SK-N-SH treated with all-trans-retinoic acid at 6 μM for 48 hours (cell line): ENCODE results near the gene EEF2.

Source experiments
- ATAC-seq: fragments of 200-7000 bp; cut with Tn5 transposase; 3 replicates; pipeline ENCODE4 v1.9.1; 2020; ENCODE audit warnings: mild to moderate bottlenecking, moderate library complexity
- ARNTL ChIP-seq: fragments of 450-650 bp; formaldehyde crosslinking; IDR thresholded peaks from 2 replicates; pipeline ENCODE4 v1.5.0; 2020; ENCODE audit warnings: low read depth, mild to moderate bottlenecking, moderate library complexity, borderline replicate concordance
- BACH2 ChIP-seq: fragments of 250-450 bp; sonication (Bioruptor Pico); IDR thresholded peaks from 2 replicates; pipeline ENCODE4 v1.9.0; 2021; ENCODE audit warnings: mild to moderate bottlenecking, borderline replicate concordance
- CSDC2 ChIP-seq: fragments of 250-450 bp; sonication (Bioruptor Pico); IDR thresholded peaks from 2 replicates; pipeline ENCODE4 v1.5.0; 2020; ENCODE audit warnings: mild to moderate bottlenecking, moderate library complexity
- ESRRG ChIP-seq: fragments of 250-450 bp; sonication (Bioruptor Pico); IDR thresholded peaks from 2 replicates; pipeline ENCODE4 v1.6.1; 2021; ENCODE audit warnings: mild to moderate bottlenecking
- GLIS3 ChIP-seq: fragments of 250-450 bp; sonication (Bioruptor Pico); IDR thresholded peaks from 2 replicates; pipeline ENCODE4 v1.5.0; 2020; ENCODE audit warnings: mild to moderate bottlenecking, moderate library complexity
- ISL1 ChIP-seq: fragments of 250-450 bp; sonication (Bioruptor Pico); IDR thresholded peaks from 2 replicates; pipeline ENCODE4 v2.1.2; 2022; ENCODE audit warnings: mild to moderate bottlenecking, moderate library complexity
- OSR1 ChIP-seq: fragments of 250-450 bp; sonication (Bioruptor Pico); IDR thresholded peaks from 2 replicates; pipeline ENCODE4 v1.8.0; 2022; ENCODE audit warnings: moderate library complexity, mild to moderate bottlenecking, inconsistent platforms
- PPARA ChIP-seq: fragments of 250-450 bp; sonication (Bioruptor Pico); IDR thresholded peaks from 2 replicates; pipeline ENCODE4 v1.5.0; 2020; ENCODE audit warnings: mild to moderate bottlenecking, borderline replicate concordance
- RARB ChIP-seq: fragments of 250-450 bp; sonication (Bioruptor Pico); IDR thresholded peaks from 2 replicates; pipeline ENCODE4 v1.8.0; 2021; ENCODE audit warnings: mild to moderate bottlenecking, moderate library complexity
- SNAI2 ChIP-seq: fragments of 250-450 bp; sonication (Bioruptor Pico); IDR thresholded peaks from 2 replicates; pipeline ENCODE4 v1.5.0; 2020; ENCODE audit warnings: mild to moderate bottlenecking, moderate library complexity
- TCF4 ChIP-seq: fragments of 250-450 bp; sonication (Bioruptor Pico); IDR thresholded peaks from 2 replicates; pipeline ENCODE4 v1.8.0; 2021; ENCODE audit warnings: mild to moderate bottlenecking, moderate library complexity, borderline replicate concordance
- TOX ChIP-seq: fragments of 250-450 bp; sonication (Bioruptor Pico); IDR thresholded peaks from 2 replicates; pipeline ENCODE4 v1.8.0; 2021; ENCODE audit warnings: mild to moderate bottlenecking, moderate library complexity, borderline replicate concordance
- ZC3H10 ChIP-seq: fragments of 250-450 bp; sonication (Bioruptor Pico); IDR thresholded peaks from 2 replicates; pipeline ENCODE4 v1.5.1; 2021; ENCODE audit warnings: mild to moderate bottlenecking, moderate library complexity
- ZFP3 ChIP-seq: fragments of 250-450 bp; sonication (Bioruptor Pico); IDR thresholded peaks from 2 replicates; pipeline ENCODE4 v1.5.0; 2020; ENCODE audit warnings: mild to moderate bottlenecking, moderate library complexity
- ZFP30 ChIP-seq: fragments of 450-650 bp; formaldehyde crosslinking; IDR thresholded peaks from 2 replicates; pipeline ENCODE4 v1.5.0; 2022; ENCODE audit warnings: mild to moderate bottlenecking, moderate library complexity
- ZNF565 ChIP-seq: fragments of 450-650 bp; formaldehyde crosslinking; conservative IDR thresholded peaks from 2 replicates; pipeline ENCODE4 v1.5.0; 2020; ENCODE audit warnings: low read depth, mild to moderate bottlenecking, moderate library complexity
- ZNF8 ChIP-seq: fragments of 450-650 bp; formaldehyde crosslinking; IDR thresholded peaks from 2 replicates; pipeline ENCODE4 v1.5.0; 2020; ENCODE audit warnings: mild to moderate bottlenecking, moderate library complexity
- TF ChIP-seq, protein P1 (sequence below): fragments of 250-450 bp; sonication (Bioruptor Pico); IDR thresholded peaks from 2 replicates; pipeline ENCODE4 v1.8.0; 2020; ENCODE audit warnings: mild to moderate bottlenecking, moderate library complexity, borderline replicate concordance
- TF ChIP-seq, protein P2 (sequence below): fragments of 250-450 bp; sonication (Bioruptor Pico); IDR thresholded peaks from 2 replicates; pipeline ENCODE4 v1.8.0; 2021; ENCODE audit warnings: low read depth, mild to moderate bottlenecking, moderate library complexity, borderline replicate concordance
- TF ChIP-seq, protein P3 (sequence below): fragments of 250-450 bp; sonication (Bioruptor Pico); IDR thresholded peaks from 2 replicates; pipeline ENCODE4 v1.5.1; 2021; ENCODE audit warnings: mild to moderate bottlenecking, moderate library complexity
- TF ChIP-seq, protein P4 (sequence below): fragments of 250-450 bp; sonication (Bioruptor Pico); IDR thresholded peaks from 2 replicates; pipeline ENCODE4 v1.5.0; 2020; ENCODE audit warnings: mild to moderate bottlenecking, moderate library complexity
- TF ChIP-seq, protein P5 (sequence below): fragments of 250-450 bp; sonication (Bioruptor Pico); IDR thresholded peaks from 2 replicates; pipeline ENCODE4 v1.5.1; 2020; ENCODE audit warnings: low read depth, mild to moderate bottlenecking, moderate library complexity

EEF2 gene

DNA sequence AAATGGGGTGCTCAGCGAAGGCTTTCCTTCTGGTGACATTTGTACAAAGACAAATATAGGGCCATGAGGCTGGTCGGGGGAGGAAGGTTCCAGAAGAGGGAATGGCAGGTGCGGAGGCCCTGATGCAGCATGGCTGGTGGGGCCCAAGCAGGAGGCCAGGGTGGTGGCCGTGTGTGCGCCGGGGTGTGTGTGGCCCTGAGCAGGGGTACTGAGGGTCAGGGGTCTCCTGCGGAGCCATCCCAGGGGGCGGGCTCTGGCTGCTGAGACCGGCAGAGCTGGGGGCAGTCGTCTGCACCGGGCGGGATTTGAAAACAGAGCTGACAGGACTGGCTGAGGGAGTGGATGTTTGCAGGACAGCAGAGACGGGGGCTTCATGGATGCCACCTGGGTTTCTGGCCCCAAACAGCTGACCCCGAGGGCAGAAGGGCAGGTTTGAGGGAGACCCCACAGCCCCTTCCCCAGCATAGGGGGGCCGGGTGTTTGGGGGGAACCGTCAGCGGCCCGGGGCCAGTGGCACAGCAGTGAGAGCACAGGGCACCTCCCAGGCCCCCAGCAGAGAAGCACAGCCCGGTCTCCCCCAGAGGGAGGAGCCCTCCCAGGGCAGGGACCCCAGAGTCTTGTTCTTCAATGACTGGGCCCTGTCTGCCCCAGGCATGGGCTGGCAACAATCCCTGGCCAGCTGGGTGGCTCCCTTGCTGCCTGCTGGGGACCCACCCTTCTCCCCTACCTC lies 33.7 kb upstream of the EEF2 start:
- no peak for ATAC-seq
- TF ChIP-seq, protein P1, sequence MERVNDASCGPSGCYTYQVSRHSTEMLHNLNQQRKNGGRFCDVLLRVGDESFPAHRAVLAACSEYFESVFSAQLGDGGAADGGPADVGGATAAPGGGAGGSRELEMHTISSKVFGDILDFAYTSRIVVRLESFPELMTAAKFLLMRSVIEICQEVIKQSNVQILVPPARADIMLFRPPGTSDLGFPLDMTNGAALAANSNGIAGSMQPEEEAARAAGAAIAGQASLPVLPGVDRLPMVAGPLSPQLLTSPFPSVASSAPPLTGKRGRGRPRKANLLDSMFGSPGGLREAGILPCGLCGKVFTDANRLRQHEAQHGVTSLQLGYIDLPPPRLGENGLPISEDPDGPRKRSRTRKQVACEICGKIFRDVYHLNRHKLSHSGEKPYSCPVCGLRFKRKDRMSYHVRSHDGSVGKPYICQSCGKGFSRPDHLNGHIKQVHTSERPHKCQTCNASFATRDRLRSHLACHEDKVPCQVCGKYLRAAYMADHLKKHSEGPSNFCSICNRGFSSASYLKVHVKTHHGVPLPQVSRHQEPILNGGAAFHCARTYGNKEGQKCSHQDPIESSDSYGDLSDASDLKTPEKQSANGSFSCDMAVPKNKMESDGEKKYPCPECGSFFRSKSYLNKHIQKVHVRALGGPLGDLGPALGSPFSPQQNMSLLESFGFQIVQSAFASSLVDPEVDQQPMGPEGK, result no peak
- no peak for TF ChIP-seq ISL1 (CRISPR knock-in tag)
- no peak for TF ChIP-seq ZFP3 (CRISPR knock-in tag)
- TF ChIP-seq, protein P2, sequence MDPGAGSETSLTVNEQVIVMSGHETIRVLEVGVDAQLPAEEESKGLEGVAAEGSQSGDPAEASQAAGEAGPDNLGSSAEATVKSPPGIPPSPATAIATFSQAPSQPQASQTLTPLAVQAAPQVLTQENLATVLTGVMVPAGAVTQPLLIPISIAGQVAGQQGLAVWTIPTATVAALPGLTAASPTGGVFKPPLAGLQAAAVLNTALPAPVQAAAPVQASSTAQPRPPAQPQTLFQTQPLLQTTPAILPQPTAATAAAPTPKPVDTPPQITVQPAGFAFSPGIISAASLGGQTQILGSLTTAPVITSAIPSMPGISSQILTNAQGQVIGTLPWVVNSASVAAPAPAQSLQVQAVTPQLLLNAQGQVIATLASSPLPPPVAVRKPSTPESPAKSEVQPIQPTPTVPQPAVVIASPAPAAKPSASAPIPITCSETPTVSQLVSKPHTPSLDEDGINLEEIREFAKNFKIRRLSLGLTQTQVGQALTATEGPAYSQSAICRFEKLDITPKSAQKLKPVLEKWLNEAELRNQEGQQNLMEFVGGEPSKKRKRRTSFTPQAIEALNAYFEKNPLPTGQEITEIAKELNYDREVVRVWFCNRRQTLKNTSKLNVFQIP (CRISPR knock-in tag), result no peak
- TF ChIP-seq TCF4 (CRISPR knock-in tag), result no peak
- no peak for TF ChIP-seq BACH2 (CRISPR knock-in tag)
- TF ChIP-seq GLIS3 (CRISPR knock-in tag), result no peak
- TF ChIP-seq, all 23 proteins: peak for 0

DNA sequence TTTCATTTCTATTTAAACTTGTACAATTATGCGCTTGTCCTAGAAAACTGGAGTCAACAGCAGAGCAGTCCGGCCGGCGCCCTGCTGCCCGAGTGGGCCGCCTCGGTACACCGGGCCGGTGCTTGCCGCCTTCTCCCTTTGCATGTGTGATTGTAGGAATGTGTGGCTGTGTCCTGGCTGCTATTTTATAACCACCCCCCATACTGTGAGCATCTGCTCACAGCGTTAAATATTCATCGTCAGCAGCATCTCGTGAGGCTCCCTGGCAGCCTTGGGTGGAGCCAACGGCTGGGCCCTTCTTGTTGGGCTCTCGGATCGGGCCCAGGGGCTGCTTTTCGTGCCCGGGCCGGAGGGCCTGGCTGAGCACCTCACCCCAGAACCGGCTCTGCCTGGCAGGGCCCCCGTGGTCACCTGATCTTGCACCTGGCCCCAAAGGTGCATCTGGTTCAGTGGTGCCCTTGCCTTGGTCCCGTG lies 32.9 kb upstream of the EEF2 start:
- no peak for ATAC-seq
- TF ChIP-seq, protein P3, sequence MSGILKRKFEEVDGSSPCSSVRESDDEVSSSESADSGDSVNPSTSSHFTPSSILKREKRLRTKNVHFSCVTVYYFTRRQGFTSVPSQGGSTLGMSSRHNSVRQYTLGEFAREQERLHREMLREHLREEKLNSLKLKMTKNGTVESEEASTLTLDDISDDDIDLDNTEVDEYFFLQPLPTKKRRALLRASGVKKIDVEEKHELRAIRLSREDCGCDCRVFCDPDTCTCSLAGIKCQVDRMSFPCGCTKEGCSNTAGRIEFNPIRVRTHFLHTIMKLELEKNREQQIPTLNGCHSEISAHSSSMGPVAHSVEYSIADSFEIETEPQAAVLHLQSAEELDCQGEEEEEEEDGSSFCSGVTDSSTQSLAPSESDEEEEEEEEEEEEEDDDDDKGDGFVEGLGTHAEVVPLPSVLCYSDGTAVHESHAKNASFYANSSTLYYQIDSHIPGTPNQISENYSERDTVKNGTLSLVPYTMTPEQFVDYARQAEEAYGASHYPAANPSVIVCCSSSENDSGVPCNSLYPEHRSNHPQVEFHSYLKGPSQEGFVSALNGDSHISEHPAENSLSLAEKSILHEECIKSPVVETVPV, result no peak
- TF ChIP-seq ESRRG (CRISPR knock-in tag), result no peak

DNA sequence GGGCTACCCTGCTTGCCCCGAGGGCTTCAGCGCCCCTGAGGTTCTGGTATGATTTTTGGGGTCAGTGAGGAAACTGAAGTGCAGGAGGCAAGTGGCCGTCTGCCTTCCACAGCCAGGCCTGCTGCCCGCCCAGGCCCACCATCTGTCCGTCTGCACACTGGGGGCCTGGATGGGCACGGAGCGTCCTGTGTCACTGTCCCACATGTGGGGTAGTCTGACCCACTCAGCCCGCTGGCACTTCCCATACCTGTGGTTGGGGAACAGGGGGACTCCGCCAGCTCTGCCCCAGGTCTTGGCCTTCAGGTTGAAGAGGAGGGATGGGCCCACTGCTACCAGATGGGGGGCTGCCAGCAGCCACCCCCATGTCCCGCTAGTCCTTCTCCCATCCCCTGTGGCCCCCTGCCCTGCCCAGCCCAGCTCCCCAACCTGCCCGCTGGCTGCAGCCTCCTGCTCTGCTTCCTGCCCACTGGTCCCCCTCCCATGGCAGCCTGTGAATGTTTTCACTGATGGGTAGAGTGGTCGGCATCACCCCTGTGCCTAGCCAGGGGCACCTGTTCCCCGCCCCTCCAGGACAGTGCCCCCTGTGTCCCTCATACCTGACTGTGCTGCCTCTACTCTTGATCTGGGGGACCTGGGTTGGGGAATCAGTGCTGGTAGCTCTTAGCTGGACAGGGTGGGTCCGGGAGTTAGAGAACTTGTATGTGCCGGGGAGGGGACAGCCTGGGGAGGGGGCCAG lies 31.8 kb upstream of the EEF2 start:
- TF ChIP-seq PPARA (no peak), ZC3H10 (no peak), BACH2 (CRISPR knock-in tag) (no peak), ARNTL (CRISPR knock-in tag) (no peak), ZNF565 (CRISPR knock-in tag) (no peak), TCF4 (CRISPR knock-in tag) (no peak), ZFP30 (CRISPR knock-in tag) (no peak), GLIS3 (CRISPR knock-in tag) (no peak), OSR1 (CRISPR knock-in tag) (no peak), RARB (CRISPR knock-in tag) (no peak), TOX (no peak), ESRRG (CRISPR knock-in tag) (no peak), SNAI2 (CRISPR knock-in tag) (no peak), ZNF8 (CRISPR knock-in tag) (no peak), ISL1 (CRISPR knock-in tag) (no peak), CSDC2 (CRISPR knock-in tag) (no peak)
- TF ChIP-seq, protein P4, sequence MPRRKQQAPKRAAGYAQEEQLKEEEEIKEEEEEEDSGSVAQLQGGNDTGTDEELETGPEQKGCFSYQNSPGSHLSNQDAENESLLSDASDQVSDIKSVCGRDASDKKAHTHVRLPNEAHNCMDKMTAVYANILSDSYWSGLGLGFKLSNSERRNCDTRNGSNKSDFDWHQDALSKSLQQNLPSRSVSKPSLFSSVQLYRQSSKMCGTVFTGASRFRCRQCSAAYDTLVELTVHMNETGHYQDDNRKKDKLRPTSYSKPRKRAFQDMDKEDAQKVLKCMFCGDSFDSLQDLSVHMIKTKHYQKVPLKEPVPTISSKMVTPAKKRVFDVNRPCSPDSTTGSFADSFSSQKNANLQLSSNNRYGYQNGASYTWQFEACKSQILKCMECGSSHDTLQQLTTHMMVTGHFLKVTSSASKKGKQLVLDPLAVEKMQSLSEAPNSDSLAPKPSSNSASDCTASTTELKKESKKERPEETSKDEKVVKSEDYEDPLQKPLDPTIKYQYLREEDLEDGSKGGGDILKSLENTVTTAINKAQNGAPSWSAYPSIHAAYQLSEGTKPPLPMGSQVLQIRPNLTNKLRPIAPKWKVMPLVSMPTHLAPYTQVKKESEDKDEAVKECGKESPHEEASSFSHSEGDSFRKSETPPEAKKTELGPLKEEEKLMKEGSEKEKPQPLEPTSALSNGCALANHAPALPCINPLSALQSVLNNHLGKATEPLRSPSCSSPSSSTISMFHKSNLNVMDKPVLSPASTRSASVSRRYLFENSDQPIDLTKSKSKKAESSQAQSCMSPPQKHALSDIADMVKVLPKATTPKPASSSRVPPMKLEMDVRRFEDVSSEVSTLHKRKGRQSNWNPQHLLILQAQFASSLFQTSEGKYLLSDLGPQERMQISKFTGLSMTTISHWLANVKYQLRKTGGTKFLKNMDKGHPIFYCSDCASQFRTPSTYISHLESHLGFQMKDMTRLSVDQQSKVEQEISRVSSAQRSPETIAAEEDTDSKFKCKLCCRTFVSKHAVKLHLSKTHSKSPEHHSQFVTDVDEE (CRISPR knock-in tag), result no peak
- TF ChIP-seq, protein P2 (CRISPR knock-in tag), result no peak
- TF ChIP-seq, protein P3, result no peak
- TF ChIP-seq, protein P5, sequence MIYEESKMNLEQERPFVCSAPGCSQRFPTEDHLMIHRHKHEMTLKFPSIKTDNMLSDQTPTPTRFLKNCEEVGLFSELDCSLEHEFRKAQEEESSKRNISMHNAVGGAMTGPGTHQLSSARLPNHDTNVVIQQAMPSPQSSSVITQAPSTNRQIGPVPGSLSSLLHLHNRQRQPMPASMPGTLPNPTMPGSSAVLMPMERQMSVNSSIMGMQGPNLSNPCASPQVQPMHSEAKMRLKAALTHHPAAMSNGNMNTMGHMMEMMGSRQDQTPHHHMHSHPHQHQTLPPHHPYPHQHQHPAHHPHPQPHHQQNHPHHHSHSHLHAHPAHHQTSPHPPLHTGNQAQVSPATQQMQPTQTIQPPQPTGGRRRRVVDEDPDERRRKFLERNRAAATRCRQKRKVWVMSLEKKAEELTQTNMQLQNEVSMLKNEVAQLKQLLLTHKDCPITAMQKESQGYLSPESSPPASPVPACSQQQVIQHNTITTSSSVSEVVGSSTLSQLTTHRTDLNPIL (CRISPR knock-in tag), result no peak
- ATAC-seq, result no peak
